Erythroblast (primary cell): ENCODE results near the gene YOD1.

ENCODE experiments used
- DNase-seq, 2 experiments: peaks; one replicate each; lab custom pipeline; 2025; lab: John Stamatoyannopoulos, UW
- GATA1 ChIP-seq: IDR thresholded peaks from 2 replicates; pipeline ENCODE4 v1.6.1; 2011; ENCODE audit warnings: low read depth, mild to moderate bottlenecking, control low read depth, low read length, moderate library complexity
- POLR2A ChIP-seq: IDR thresholded peaks from 2 replicates; pipeline ENCODE4 v1.6.1; 2011; ENCODE audit warnings: mild to moderate bottlenecking, low read length

Gene YOD1

DNA sequence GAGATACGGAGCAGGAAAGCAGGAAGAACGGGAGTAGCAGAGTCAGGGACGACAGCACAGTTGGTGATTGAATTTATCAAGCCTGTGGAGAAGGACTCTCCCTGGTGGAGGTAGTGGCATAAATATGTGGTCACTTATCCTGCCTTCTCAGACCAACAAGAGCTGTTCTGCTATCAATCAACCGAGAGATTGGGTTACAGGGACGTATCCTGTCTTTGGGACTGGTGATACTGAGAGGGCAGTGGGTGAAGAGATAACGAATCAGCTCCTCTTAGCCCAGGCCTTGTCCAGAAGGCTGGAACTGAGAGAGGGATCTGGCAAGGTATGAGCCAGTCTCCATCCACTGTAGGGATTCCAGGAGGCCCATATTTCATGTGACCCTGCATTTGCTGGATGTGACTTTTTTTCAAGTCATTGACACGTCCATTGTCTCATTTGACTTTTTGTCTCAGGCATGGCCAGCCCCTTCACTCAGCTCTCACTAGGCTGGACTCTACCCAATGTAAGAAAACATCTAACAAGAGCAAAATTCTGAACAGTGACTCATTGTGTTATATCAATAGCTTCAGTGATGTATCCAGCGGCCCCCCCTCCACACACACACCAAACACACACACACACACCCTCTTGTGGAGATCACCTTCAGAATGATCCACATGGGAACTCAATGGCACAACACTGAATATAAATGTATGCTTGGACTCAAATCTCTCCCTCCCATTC lies 29.7 kb downstream of the YOD1 start:
- DNase-seq: peak; percentile 71 to 89

DNA sequence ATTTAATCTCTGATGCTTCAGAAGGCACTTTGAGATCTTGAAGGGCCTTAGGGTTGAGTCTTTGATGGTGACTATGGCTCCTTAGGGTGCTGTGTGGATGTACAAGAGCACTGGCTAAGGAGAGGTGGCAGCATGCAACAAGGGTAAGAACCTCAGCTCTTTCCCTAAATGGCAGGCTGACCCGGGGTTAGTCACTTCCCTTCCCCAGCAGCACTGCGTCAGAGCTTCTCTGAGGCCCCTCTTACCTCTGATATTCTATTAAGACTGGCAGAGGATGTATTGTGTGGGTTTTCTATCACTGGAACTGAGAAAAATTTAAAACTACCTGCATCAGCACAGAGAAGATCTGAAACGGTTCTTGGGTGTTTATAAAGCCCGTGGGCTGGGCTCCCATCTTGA lies 30.3 kb downstream of the YOD1 start:
- peak; percentile 63 to 71 for DNase-seq
- TF ChIP-seq GATA1: no peak

More for the DNA sequence above, 29.7 kb downstream of the YOD1 start:
- TF ChIP-seq GATA1 (no peak), POLR2A (peak; percentile 47)

DNA sequence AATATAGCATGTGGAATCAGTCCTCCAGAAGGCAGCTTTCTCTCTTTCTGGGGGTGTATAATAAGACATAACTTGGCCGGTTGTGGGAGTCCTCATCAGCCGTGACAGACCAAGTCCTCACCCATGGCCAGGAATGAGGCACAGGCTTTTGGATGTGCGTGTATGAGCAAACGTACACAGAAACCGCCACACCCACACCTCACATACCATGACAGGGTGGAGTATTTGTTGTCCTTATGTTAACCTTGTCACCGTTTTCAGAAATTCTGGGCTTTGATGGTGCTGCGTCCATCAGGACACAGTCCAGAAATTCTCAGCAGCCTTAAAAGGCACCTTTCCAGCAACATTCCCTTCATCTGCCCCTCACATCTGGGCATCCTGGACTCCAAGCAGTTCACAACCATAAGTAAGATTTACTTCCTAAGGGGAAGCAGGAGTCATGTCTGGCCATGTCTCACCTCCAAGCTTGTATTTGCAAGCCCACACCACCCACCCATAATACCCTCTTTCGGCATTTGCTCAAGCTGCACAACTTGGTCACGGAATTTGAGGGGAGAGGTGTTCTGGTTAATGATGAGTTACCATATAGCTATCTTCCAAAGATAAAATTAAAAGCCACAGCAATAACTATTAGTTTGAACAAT lies 30.8 kb downstream of the YOD1 start:
- TF ChIP-seq GATA1 (no peak), POLR2A (no peak)
- peak; percentile 30 to 39 for DNase-seq

DNA sequence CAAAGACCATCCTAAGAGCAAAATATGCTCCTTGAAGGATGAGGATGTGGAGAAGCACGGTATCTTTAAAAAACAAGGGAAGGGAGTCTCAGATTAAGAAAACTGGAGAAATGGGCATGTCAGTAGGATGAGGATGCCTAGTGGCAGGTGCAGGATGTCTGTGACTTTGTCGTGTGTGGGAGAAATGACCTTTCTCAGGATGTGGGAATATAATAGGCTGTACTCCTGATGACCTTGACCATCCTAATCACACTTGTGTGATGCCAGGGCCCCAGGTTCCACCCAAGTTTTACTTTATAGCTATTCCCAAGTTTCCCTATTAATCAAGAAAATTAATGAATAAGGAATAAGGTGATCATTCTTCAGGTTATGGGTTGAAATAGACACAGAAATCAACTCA lies 31.3 kb downstream of the YOD1 start:
- TF ChIP-seq GATA1: no peak
- no peak for TF ChIP-seq POLR2A
- no peak for DNase-seq

DNA sequence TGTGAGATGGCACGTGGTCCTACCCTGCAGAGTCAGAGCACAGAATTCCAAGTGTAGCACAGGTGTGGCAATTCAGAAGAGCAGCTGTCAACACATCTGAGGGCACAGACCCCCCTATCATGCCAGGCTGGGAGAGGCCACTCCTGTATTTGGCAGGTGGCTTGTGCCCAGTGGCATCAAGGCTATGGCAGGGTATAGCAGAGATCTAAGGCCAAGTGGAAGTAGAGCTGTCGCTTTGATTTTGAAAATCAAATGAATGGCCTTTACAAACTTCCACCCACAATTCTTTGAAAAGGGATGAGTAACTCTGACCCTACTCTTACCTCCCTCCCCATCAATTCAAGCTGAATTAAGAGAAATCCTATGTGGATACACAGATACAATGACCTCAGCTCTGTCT lies 31.8 kb downstream of the YOD1 start:
- no peak for DNase-seq
- TF ChIP-seq GATA1 (no peak), POLR2A (no peak)

DNA sequence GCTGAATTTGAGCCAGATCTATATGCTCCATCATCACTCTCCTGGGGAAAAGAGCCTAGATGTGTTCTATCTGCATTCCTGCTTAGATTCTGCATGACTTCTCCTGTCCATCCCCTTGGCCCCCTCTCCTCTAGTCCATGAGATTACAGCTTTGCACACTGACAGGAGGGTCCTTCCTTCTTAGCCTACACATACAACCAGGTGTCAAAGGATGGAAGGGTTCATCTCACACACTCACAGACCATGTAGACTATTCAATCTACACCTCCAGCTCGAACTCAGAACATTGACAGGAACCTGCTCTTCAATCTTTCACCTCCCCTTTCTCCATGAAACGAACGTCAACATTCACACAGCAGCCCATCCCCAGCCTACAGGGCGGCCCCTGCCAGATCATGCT lies 32.3 kb downstream of the YOD1 start:
- TF ChIP-seq POLR2A: no peak
- TF ChIP-seq GATA1: no peak
- DNase-seq: no peak

DNA sequence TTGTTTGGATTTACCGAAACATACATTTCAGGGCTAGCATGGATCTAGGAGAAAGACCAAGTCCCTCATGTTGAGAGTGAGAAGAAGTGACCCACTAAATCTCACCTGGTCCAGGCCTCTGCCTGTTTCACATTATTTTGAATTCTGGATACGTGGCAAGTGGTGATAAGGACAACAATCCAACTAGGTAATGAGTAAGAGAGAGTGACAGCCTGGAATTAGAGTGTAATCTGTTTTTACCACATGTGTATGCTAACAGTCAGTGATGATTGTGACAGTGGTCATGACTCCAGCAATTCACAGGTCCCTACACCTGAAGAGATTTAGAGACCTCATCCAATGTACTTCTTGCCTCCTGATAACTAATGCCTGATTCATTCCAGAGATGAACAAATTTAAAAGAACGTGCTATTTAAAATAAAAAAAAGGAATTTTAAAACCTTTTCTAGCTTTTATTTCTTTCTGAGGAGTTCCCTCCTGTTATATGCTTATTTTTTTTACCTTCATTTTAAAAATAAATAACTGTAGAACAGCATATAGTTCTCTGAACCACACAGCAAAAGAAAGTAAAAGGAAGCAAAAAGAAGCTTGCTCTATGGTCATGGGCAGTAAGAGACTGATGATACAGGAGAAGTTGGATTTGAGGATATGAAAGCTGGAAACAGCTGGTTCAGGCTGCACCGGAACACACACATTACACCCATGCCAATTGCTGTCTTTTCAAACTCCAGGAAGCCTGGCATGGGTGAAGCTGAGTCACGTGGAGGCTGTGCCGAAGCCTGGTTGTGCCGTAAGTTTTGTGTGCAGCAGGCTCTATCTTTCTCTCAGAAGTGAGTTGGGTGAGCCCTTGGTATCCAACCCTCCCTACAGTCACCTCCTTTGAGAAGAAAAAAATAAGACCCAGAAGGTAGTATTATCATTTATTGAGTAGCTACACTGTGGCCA lies 33.1 kb downstream of the YOD1 start:
- peak; percentile 63 to 77 for DNase-seq
- TF ChIP-seq POLR2A (no peak), GATA1 (no peak)

DNA sequence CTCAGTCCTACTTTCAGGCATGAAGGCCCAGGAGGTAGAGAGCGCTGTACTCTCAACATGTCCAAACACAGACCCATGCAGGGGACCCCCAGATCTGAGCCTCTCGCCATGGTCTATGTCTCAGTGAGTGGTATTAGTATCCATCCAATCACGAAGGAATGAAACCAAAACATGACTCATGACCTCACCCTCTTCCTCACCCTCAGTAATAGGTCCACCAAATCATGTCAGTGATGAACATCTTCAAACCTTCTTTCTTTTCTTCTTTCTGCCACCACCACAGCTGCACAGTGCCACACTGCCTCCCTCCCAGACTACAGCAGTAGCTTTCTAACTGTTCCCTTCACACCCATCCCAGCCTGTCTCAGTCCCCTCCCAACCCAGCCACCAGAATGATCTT lies 35.2 kb downstream of the YOD1 start:
- TF ChIP-seq POLR2A (no peak), GATA1 (no peak)

DNA sequence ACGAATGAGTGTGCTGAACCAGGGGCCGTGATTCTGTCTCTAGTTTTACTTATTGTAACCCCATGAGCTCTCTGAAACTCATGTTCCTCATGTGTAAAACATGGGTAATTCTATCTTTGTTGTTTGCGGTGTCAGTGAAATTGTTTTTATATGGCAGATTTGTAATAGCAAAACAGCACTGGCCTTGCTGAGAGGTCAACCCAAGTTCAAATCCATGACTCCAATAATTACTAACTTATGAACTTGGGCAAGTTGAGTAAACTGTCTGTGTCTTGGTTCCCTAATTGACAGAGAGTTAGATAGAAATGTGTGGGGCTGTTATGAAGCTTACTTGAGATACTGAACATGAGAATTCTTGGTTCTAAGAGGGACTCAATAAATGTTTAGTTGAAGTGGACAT lies 36.3 kb downstream of the YOD1 start:
- TF ChIP-seq GATA1: no peak
- no peak for TF ChIP-seq POLR2A
- DNase-seq: no peak

More for the DNA sequence above, 35.2 kb downstream of the YOD1 start:
- peak in 1 of 2 experiments; percentile 18 for DNase-seq

DNA sequence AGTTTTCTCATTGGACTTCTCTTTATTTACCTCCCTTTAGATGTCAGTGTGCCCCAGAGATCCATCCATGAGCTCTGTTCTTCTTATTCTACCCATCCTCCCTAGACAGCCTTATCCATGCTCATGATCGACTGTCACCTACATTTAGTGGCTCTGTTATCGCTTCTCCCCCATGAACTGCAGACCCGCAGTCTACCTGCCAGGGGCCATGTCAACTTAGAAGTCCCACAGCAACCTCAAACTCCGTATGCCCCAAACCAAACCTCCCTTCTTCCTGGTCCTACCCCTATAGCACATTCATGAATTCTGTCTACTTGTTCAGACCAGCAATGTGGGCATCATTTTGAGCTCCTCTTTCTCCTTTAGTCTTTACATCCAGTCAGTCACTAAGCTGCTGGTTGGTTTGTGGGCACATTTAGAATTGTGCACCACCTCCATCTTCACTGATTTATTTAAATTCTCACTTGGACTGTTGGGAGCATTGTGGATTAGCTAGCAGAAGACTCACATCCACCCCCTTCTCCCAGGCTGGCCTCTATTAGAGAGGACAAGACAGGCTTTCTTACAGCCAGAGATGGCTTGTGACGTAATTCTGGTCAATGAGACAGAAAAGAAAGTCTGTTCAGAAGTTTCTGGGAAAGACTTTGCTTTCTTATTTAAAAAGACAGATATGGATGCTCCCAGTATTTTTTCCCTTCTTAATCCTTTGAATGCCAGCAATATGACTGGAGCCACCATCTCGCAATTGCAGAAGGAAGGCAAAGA lies 37.5 kb downstream of the YOD1 start:
- TF ChIP-seq POLR2A: no peak
- TF ChIP-seq GATA1: no peak
- DNase-seq: no peak

DNA sequence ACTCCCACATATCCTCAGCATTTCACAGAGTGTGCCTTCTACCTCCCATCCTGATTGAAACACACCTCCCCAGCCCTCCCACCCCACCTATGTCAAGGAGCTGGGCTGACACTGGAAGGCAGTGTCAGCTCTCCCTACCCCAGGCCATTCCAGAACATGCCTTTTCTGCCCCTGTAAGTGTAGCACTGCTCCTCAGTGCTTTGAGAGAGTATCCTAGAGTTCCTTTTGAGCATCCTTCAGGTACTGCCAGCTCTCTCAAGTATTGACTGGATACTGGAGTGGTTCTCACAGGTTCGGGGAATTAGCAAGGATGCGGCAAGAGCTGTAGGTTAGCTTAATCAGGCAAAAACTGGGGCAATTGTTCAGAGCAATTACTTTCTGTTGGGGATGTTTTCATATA lies 40.3 kb downstream of the YOD1 start:
- TF ChIP-seq GATA1 (no peak), POLR2A (no peak)
- DNase-seq: no peak

DNA sequence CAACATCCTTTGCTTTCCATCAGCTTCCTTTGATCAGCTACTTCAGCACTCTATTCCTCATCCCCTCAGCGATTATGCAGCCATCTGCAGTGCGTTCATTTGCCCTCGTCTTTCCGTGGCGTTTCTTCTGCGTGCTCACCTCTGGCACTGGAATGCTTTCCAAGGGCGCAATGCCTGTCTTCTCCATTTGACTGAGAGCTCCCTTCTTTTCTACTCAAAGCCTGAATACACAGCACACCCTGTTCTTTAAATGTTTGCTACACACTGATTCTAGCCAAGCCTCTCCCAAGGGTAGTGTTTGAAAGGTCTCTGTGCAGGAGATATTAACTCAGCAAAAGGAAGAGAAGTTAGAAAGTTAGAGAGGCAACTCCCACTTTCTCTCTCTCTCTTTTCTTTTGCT lies 41.1 kb downstream of the YOD1 start:
- DNase-seq: no peak
- TF ChIP-seq POLR2A (no peak), GATA1 (no peak)

DNA sequence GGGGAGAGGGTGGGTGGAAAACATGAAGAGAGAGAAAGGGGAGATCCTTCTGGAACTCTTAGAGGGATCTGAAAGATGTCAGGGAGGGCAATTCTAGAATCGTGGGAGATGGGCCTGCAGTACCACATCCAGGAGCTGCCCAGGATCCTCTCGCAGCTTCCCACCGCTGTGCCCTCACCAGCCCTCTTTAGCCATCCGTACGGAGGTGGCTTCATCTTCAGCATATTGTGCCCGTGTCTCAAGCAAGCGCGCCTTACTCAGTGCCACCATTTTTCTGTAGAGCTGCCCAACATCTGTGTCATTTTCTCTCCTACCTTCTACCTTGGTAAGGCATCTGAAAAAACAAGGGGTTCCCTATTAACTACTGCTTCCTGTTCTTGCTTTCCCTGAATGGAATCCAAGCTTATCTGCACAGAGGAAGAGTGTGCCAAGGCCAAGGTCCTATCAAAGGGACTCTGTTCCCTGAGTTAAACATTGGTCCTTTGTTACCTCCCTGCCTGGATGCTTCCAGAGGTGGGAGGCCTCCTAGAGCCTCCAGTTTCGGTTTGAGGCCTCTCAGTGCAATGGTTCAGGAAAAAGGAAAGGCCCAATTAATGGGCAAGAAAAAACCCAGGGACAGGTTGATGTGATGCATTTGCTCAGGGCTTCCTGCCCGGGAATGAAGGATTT lies 41.7 kb downstream of the YOD1 start:
- no peak for DNase-seq
- no peak for TF ChIP-seq GATA1
- no peak for TF ChIP-seq POLR2A

DNA sequence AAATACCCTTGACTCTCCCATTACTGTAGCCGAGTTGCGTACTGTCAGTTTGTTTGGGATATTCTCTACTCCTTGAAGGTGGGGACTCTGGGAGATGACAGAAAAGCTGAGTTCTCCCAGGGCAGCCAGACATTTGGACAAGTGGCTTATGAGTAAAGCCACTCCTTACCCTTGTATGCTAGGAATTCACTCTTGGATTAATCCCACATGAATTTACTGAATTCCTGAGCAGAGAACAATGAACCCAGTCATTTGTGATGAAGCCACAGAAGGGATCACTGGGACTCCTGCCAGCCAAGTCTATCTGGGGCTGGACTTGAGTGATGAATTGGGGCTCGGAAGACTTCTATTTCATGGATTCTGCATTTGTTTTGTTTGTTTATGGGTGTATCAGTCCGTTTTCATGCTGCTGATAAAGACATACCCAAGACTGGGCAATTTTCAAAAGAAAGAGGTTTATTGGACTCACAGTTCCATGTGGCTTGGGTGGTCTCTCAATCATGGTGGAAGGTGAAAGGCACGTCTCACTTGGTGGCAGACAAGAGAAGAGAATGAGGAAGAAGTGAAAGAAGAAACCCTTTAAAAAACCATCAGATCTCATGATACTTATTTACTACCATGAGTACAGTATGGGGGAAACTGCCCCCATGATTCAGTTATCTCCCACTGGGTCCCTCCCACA lies 43.5 kb downstream of the YOD1 start:
- TF ChIP-seq POLR2A (no peak), GATA1 (no peak)
- no peak for DNase-seq
